Lower leg skin (tissue), 4 donors: ENCODE results near the gene MYDGF. TPM values are rescaled to one million over a fixed set of nuclear protein-coding genes. Genes with fewer than 3 reads are reported as not detected.

Experiments
- DNase-seq, 2 donors: peaks; one replicate each; pipeline ENCODE4 v3.0.0-alpha.2; 2019; ENCODE audit warnings: low spot score in 2 of 2
- H3K4me3 ChIP-seq: fragments of 200-600 bp; sonication (generic); 2 replicates; pipeline ENCODE4 v1.5.1; 2017; ENCODE audit warnings: mild to moderate bottlenecking, low read depth; ENCODE audit not compliant: poor library complexity, severe bottlenecking
- CTCF ChIP-seq, 3 donors: fragments of 450-650 bp; IDR thresholded peaks; one replicate each; pipeline ENCODE4 v1.5.1; 2016; ENCODE audit warnings: antibody characterized with exemption in 3 of 3, mild to moderate bottlenecking in 3 of 3, moderate library complexity in 2 of 3
- POLR2A ChIP-seq, 2 donors: fragments of 450-650 bp; IDR thresholded peaks; one replicate each; pipeline ENCODE4 v1.6.1; 2016 to 2017; ENCODE audit warnings: antibody characterized with exemption in 2 of 2, mild to moderate bottlenecking in 1 of 2, moderate library complexity in 1 of 2
- WGBS, 2 donors: methylation state at CpG; one replicate each; pipeline ENCODE4 v1.1.5; 2018; 5-methylcytosine and 5-hydroxymethylcytosine counted together
- intact Hi-C: fragments of 100-400 bp; cut with DNase I; formaldehyde crosslinking; loops from one replicate; pipeline ENCODE4 v1.15.0; 2023; ENCODE audit warnings: low total_unique reads
- total RNA-seq, 4 donors: library from RNA; depleted of rRNA; stranded (reverse); fragments of >200 nt; gene quantifications; one replicate each; pipeline ENCODE4 v1.1.0, GENCODE V29; 2016

The MYDGF gene
- total RNA-seq, 4 donors from 2014 or later = 25.9 to 56.0 (median 29.6) TPM

- intact Hi-C loops = no loop called here
- DNase-seq = no peak
- no peak overlapping the region for H3K4me3 ChIP-seq
- no peak for TF ChIP-seq POLR2A (IDR thresholded peaks at IDR 0.05)
- 70 to 73% methylated on average over 19 to 20 of the region's 20 CpGs for WGBS, 2 donors
Measured at GRCh38 chr19:4647676-4648644, 22.2 kb downstream of the MYDGF start.

- H3K4me3 ChIP-seq = no peak overlapping the region
- TF ChIP-seq CTCF (IDR thresholded peaks at IDR 0.05) = no peak
- no peak for TF ChIP-seq POLR2A (IDR thresholded peaks at IDR 0.05)
- intact Hi-C loops = no loop called here
- DNase-seq = no peak
- WGBS, 2 donors = 68 to 92% methylated on average over 4 of the region's 4 CpGs
Measured at GRCh38 chr19:4645718-4646117, 24.4 kb downstream of the MYDGF start.

- H3K4me3 ChIP-seq = no peak overlapping the region
- no peak for DNase-seq
- TF ChIP-seq CTCF (IDR thresholded peaks at IDR 0.05) (no peak), POLR2A (IDR thresholded peaks at IDR 0.05) (no peak)
- WGBS, 2 donors = 70 to 71% methylated on average over 6 of the region's 6 CpGs
- intact Hi-C loops = no loop called here
Measured at GRCh38 chr19:4642625-4643024, 27.5 kb downstream of the MYDGF start.

- TF ChIP-seq POLR2A (IDR thresholded peaks at IDR 0.05) (no peak), CTCF (IDR thresholded peaks at IDR 0.05) (no peak)
- DNase-seq = no peak
- no peak overlapping the region for H3K4me3 ChIP-seq
- 58 to 70% methylated on average over 10 to 14 of the region's 14 CpGs for WGBS, 2 donors
- intact Hi-C loops = no loop called here
Measured at GRCh38 chr19:4641132-4641531, 29.0 kb downstream of the MYDGF start.

GRCh38 chr19:4640247-4641000 lies 29.7 kb downstream of the MYDGF start:
- H3K4me3 ChIP-seq = peak overlapping the region; percentile 47
- 46 to 61% methylated on average over 14 to 17 of the region's 17 CpGs for WGBS, 2 donors
- intact Hi-C loops = no loop called here
- TF ChIP-seq POLR2A (IDR thresholded peaks at IDR 0.05) (no peak), CTCF (IDR thresholded peaks at IDR 0.05) (no peak)
- DNase-seq = no peak
